ENCODE results near the gene RAD23A.

RAD23A gene

GRCh38 chr19:12913011-12913561 lies 32.6 kb upstream of the RAD23A start (continued):
- TF ChIP-seq ZFP3 (tag by site-specific recombination; IDR thresholded peaks at IDR 0.05; ENCODE audit: low read depth): no peak
- TF ChIP-seq ZNF530 (tag by site-specific recombination; IDR thresholded peaks at IDR 0.05; ENCODE audit: low read depth): no peak
- no peak for TF ChIP-seq ZNF585B (tag by site-specific recombination; IDR thresholded peaks at IDR 0.05)
- no peak for TF ChIP-seq ZNF837 (tag by site-specific recombination; IDR thresholded peaks at IDR 0.05)
- TF ChIP-seq PRDM1 (tag by site-specific recombination; IDR thresholded peaks at IDR 0.05): no peak
- no peak for TF ChIP-seq ZNF16 (tag by site-specific recombination; IDR thresholded peaks at IDR 0.05; ENCODE audit: low read depth)
- TF ChIP-seq OVOL3 (tag by site-specific recombination; IDR thresholded peaks at IDR 0.05): no peak
- TF ChIP-seq ZNF580 (tag by site-specific recombination; IDR thresholded peaks at IDR 0.05): no peak
- TF ChIP-seq SCRT2 (tag by site-specific recombination; IDR thresholded peaks at IDR 0.05): 0 out of 2 replicates have a peak, but pooled peaks have one; percentile 27
- no peak for TF ChIP-seq ZBTB26 (tag by site-specific recombination; optimal IDR thresholded peaks at IDR 0.05)
- no peak for TF ChIP-seq KLF17 (tag by site-specific recombination; IDR thresholded peaks at IDR 0.05)
- no peak for TF ChIP-seq ZNF26 (tag by site-specific recombination; IDR thresholded peaks at IDR 0.05)
- no peak; the same call in 1 of the 2 replicates for TF ChIP-seq ZNF558 (tag by site-specific recombination; IDR thresholded peaks at IDR 0.05)
- TF ChIP-seq WT1 (tag by site-specific recombination; IDR thresholded peaks at IDR 0.05): peak; percentile 46
- TF ChIP-seq ZNF37A (tag by site-specific recombination; IDR thresholded peaks at IDR 0.05): no peak
- no peak for TF ChIP-seq SETDB1 (IDR thresholded peaks at IDR 0.05; ENCODE audit: insufficient read length, low read length)
- peak; percentile 98 for TF ChIP-seq ZFP69B (tag by site-specific recombination; IDR thresholded peaks at IDR 0.05)
- TF ChIP-seq ZXDB (tag by site-specific recombination; IDR thresholded peaks at IDR 0.05): 0 out of 2 replicates have a peak, but pooled peaks have one; percentile 52
- no peak for TF ChIP-seq ZNF114 (tag by site-specific recombination; IDR thresholded peaks at IDR 0.05)
- TF ChIP-seq ATF2 (tag by site-specific recombination; IDR thresholded peaks at IDR 0.05; ENCODE audit: low read depth): no peak
- TF ChIP-seq ZNF214 (tag by site-specific recombination; IDR thresholded peaks at IDR 0.05; ENCODE audit: borderline replicate concordance): no peak
- peak; percentile 51 for TF ChIP-seq OSR2 (tag by site-specific recombination; IDR thresholded peaks at IDR 0.05)
- no peak for TF ChIP-seq ZNF514 (tag by site-specific recombination; IDR thresholded peaks at IDR 0.05)
- peak; percentile 98 for TF ChIP-seq ZBTB17 (tag by site-specific recombination; IDR thresholded peaks at IDR 0.05)
- no peak for TF ChIP-seq ZNF624 (tag by site-specific recombination; IDR thresholded peaks at IDR 0.05)
- no peak for TF ChIP-seq ZNF175 (tag by site-specific recombination; IDR thresholded peaks at IDR 0.05)
- no peak for TF ChIP-seq GFI1B (tag by site-specific recombination; IDR thresholded peaks at IDR 0.05)
- TF ChIP-seq ZNF692 (tag by site-specific recombination; IDR thresholded peaks at IDR 0.05): peak; percentile 99
- TF ChIP-seq ZNF654 (tag by site-specific recombination; IDR thresholded peaks at IDR 0.05; ENCODE audit: low read depth): no peak
- TF ChIP-seq SALL2 (tag by site-specific recombination; IDR thresholded peaks at IDR 0.05; ENCODE audit: borderline replicate concordance): no peak
- TF ChIP-seq ZBTB6 (tag by site-specific recombination; IDR thresholded peaks at IDR 0.05): 0 out of 2 replicates have a peak, but pooled peaks have one; percentile 60
- TF ChIP-seq ZNF146 (tag by site-specific recombination; IDR thresholded peaks at IDR 0.05): no peak

Data from HEK293 (cell line).